Activated naive CD4-positive, alpha-beta T cell treated with anti-CD3 and anti-CD28 coated beads, Interleukin-2, amount 50 U/mL, for 16 hours (primary cell): ENCODE results near the gene APLF.
A peak's percentile ranks its signal among the peaks of the same experiment; 100 is the strongest.
"Not testable (repeated sequence)": the region's sequence is repeated elsewhere in the genome, so short reads cannot be mapped to it uniquely, and the experiment has no call there.

ENCODE experiments used
- DNase-seq: peaks from one replicate; pipeline ENCODE4 v3.0.0-alpha.2; 2020

The APLF gene

GRCh38 chr2:68441994-68442322 is 25.4 kb upstream of the APLF start:
- DNase-seq, result no peak

GRCh38 chr2:68446425-68446824 is 21.0 kb upstream of the APLF start:
- not testable (repeated sequence) for DNase-seq

GRCh38 chr2:68447118-68447517 is 20.3 kb upstream of the APLF start:
- DNase-seq, result no peak

GRCh38 chr2:68448671-68449653 is 18.4 kb upstream of the APLF start:
- DNase-seq, result no peak

- DNase-seq, result no peak
Measured at GRCh38 chr2:68452158-68452900, 15.1 kb upstream of the APLF start.

- DNase-seq, result no peak
Measured at GRCh38 chr2:68453761-68454360, 13.5 kb upstream of the APLF start.

- DNase-seq, result no peak
Measured at GRCh38 chr2:68454719-68455118, 12.7 kb upstream of the APLF start.

- no peak for DNase-seq
Measured at GRCh38 chr2:68456198-68456597, 11.2 kb upstream of the APLF start.

- no peak for DNase-seq
Measured at GRCh38 chr2:68458981-68459380, 8.4 kb upstream of the APLF start.

GRCh38 chr2:68463287-68463877 is 4.0 kb upstream of the APLF start:
- no peak for DNase-seq

GRCh38 chr2:68464651-68465050 is 2.7 kb upstream of the APLF start:
- no peak for DNase-seq

- DNase-seq, result peak; percentile 38
Measured at GRCh38 chr2:68465081-68465916, 2.1 kb upstream of the APLF start.

- DNase-seq, result peak; percentile 67
Measured at GRCh38 chr2:68466361-68466777, 1.0 kb upstream of the APLF start.

- DNase-seq, result no peak
Measured at GRCh38 chr2:68466778-68467076, 658 bp upstream of the APLF start.

- DNase-seq, result no peak
Measured at GRCh38 chr2:68468801-68469200, 1.4 kb downstream of the APLF start.

- DNase-seq, result no peak
Measured at GRCh38 chr2:68469935-68470334, 2.5 kb downstream of the APLF start.

- DNase-seq, result no peak
Measured at GRCh38 chr2:68471385-68471784, 4.0 kb downstream of the APLF start.

- no peak for DNase-seq
Measured at GRCh38 chr2:68472796-68473414, 5.5 kb downstream of the APLF start.

- no peak for DNase-seq
Measured at GRCh38 chr2:68475110-68475509, 7.7 kb downstream of the APLF start.

GRCh38 chr2:68475576-68475975 is 8.2 kb downstream of the APLF start:
- no peak for DNase-seq

- no peak for DNase-seq
Measured at GRCh38 chr2:68476454-68476853, 9.1 kb downstream of the APLF start.

- no peak for DNase-seq
Measured at GRCh38 chr2:68478688-68479087, 11.3 kb downstream of the APLF start.
